NCI-H187 (cell line): Measurements from ENCODE around the gene IL37.

ENCODE experiments used
- DNase-seq, 2 experiments: peaks; one replicate each; lab custom pipeline; 2025; lab: John Stamatoyannopoulos, UW

IL37 gene

DNA sequence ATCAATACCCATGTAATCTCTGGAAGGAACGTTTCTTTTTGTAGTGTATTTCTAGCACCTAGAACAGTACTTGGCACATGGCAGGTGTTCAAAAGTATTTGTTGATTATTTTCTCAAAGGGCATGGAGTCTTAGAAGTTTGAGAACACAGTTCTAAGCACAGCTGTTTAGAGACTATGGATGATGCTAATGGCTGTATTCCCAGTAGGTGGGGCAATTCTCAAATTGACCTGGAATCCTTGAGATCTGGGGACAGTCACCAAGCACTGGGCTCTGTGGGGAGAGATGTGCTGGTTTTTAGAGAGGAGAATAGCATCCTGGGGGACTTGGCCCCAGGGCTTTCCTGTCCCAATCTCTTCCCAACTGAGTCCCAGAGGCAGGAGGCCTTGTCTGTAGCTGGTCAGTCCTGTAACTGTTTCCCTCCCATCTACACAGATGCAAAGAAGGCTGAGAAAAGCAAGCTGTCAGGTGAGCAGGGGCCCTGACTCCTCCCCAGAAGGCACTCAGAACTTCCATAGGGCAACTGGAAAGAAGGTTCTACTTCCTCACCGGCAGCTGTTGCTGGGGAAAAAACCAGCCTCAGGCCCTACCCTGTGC lies 49.4 kb downstream of the IL37 start:
- DNase-seq: no peak

DNA sequence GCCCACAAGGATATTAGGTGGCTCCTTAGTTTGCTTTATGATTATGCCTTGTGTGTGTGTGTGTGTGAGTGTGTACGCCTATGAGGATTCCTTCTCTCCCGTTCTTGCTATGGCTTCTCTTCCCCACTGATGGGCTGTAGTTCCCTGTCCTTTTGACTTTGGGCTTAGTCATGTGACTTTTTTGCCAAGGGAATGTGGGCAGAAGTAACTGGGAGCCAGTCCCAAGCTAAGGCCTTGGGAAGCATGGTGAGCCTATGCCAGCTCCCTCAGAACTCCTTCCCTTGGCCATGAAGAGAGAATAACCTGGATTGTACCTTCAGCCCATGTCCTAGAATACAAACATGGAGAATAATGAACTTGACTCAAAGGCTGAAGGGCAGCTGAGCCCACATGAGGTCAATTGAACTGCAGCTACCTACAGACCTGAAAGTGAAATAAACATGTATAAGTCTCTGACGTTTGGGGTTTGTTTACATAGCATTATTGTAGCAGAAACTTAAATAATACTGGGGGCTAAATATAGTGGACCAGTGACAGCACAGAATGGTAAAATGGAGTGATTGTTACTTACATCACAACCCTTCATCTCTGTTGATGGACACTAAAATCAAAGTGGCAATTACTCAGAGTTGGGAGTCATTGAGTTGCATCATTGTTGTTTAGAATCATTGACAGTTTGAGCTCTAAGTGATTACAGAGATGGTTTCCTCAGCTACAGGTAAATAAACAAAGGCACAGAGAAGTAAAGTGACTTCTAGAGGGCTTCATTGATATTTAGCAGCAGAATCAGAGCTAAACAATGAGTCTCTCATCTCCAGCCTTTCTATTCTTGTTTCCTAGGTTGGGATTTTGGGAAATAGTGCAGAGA lies 51.6 kb downstream of the IL37 start:
- no peak for DNase-seq

DNA sequence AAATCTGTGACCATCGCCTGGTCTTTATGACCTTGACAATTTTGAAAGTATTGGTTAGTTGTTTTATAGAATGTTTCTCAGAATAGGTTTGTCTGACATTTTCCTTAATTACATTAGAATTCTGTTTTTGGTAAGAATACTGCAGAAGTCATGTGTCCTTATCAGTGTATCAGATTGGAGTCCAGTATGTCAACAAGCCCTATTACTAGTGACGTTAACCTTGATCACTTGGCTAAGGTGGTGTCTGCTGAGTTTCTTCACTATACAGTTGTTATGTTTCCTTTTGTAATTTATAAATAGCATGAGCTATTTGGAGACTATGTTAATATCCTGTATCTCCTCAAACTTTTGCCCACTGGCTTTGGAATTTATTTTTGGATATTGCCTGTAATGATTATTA lies 56.1 kb downstream of the IL37 start:
- no peak for DNase-seq
